IMR-90 (cell line): Measurements from ENCODE around the gene ADGRF3. TPM values are rescaled to one million over a fixed set of nuclear protein-coding genes. Genes with fewer than 3 reads are reported as not detected.

Source experiments
- ATAC-seq: fragments of 200-7000 bp; cut with Tn5 transposase; 2 replicates; pipeline ENCODE4 v1.9.1; 2020; ENCODE audit warnings: low read depth, mild to moderate bottlenecking, moderate library complexity
- BruUV-seq: library from RNA; stranded (reverse); fragments of 400-500 nt; replicated peaks from 2 replicates; lab custom pipeline; 2021; lab: Mats Ljungman, UMichigan
- CTCF ChIA-PET: fragments of 300-600 bp; formaldehyde crosslinking; extraction: SDS; loops from one replicate; lab custom pipeline; 2021; ENCODE audit warnings: antibody characterized with exemption; lab: Yijun Ruan, JAX
- POLR2A ChIA-PET: fragments of 300-600 bp; sonication (Branson Sonifier 250); formaldehyde crosslinking; loops from one replicate; lab custom pipeline; 2022; ENCODE audit warnings: antibody characterized with exemption; ENCODE audit not compliant: unreplicated experiment; lab: Charles Lee
- DNase-seq: peaks from one replicate; pipeline ENCODE4 v3.0.0; 2013
- H2AFZ ChIP-seq: replicated peaks from 2 replicates; pipeline ENCODE3; 2013; ENCODE audit warnings: low read length, mild to moderate bottlenecking; ENCODE audit not compliant: poor library complexity
- H2AK5ac ChIP-seq: 2 replicates; pipeline ENCODE4 v1.6.1; 2013; ENCODE audit warnings: low read depth, low read length, inconsistent platforms
- H2AK9ac ChIP-seq: replicated peaks from 2 replicates; pipeline ENCODE3; 2013; ENCODE audit warnings: mild to moderate bottlenecking, low read depth, low read length, moderate library complexity; ENCODE audit not compliant: poor library complexity
- H2BK120ac ChIP-seq: 2 replicates; pipeline ENCODE4 v1.6.1; 2013; ENCODE audit warnings: low read depth, low read length, inconsistent platforms
- H2BK15ac ChIP-seq: 3 replicates; pipeline ENCODE4 v1.6.1; 2013; ENCODE audit warnings: low read depth, low read length, inconsistent platforms
- H2BK20ac ChIP-seq: 2 replicates; pipeline ENCODE4 v1.6.1; 2013; ENCODE audit warnings: low read depth, mild to moderate bottlenecking, inconsistent platforms, low read length, moderate library complexity
- H2BK5ac ChIP-seq: 2 replicates; pipeline ENCODE4 v1.6.1; 2013; ENCODE audit warnings: mild to moderate bottlenecking, low read depth, low read length, inconsistent platforms; ENCODE audit not compliant: poor library complexity, severe bottlenecking
- H3K14ac ChIP-seq: replicated peaks from 2 replicates; pipeline ENCODE4 v1.6.1; 2013; ENCODE audit warnings: low read depth, low read length, inconsistent platforms
- H3K18ac ChIP-seq: 2 replicates; pipeline ENCODE4 v1.6.1; 2013; ENCODE audit warnings: low read depth, low read length, control low read depth
- H3K23ac ChIP-seq: 2 replicates; pipeline ENCODE4 v1.6.1; 2013; ENCODE audit warnings: low read depth, low read length, inconsistent platforms
- H3K27ac ChIP-seq: 2 replicates; pipeline ENCODE4 v1.5.1; 2013; ENCODE audit warnings: mild to moderate bottlenecking, control low read depth, low read length; ENCODE audit not compliant: insufficient read depth
- H3K27me3 ChIP-seq: 2 replicates; pipeline ENCODE4 v1.6.1; 2013; ENCODE audit warnings: low read length; ENCODE audit not compliant: control insufficient read depth, insufficient read depth
- H3K36me3 ChIP-seq: 2 replicates; pipeline ENCODE4 v1.6.1; 2013; ENCODE audit warnings: low read length, mixed read lengths; ENCODE audit not compliant: control insufficient read depth, insufficient read depth
- H3K4ac ChIP-seq: 2 replicates; pipeline ENCODE4 v1.6.1; 2013; ENCODE audit warnings: low read depth, low read length, inconsistent platforms
- H3K4me1 ChIP-seq: 2 replicates; pipeline ENCODE4 v1.6.1; 2013; ENCODE audit warnings: low read length, mixed read lengths; ENCODE audit not compliant: control insufficient read depth, insufficient read depth
- H3K4me2 ChIP-seq: 2 replicates; pipeline ENCODE4 v1.6.1; 2013; ENCODE audit warnings: low read depth, mild to moderate bottlenecking, control low read depth, low read length, moderate library complexity
- H3K4me3 ChIP-seq: 2 replicates; pipeline ENCODE4 v1.5.1; 2013; ENCODE audit warnings: low read depth, mild to moderate bottlenecking, control low read depth, low read length, moderate library complexity; ENCODE audit not compliant: insufficient read depth
- H3K56ac ChIP-seq: 2 replicates; pipeline ENCODE4 v1.6.1; 2013; ENCODE audit warnings: low read length, inconsistent platforms; ENCODE audit not compliant: insufficient read depth; ENCODE audit errors: extremely low read depth
- H3K79me1 ChIP-seq, 2 experiments: 2 replicates each; pipeline ENCODE4 v1.6.1; 2013; ENCODE audit warnings: low read length in 2 of 2, inconsistent platforms in 1 of 2, low read depth in 1 of 2
- H3K9ac ChIP-seq: 2 replicates; pipeline ENCODE4 v1.6.1; 2013; ENCODE audit warnings: low read depth, low read length, control low read depth
- H3K9me1 ChIP-seq: 2 replicates; pipeline ENCODE4 v1.6.1; 2013; ENCODE audit warnings: low read length, inconsistent platforms; ENCODE audit not compliant: insufficient read depth
- H3K9me3 ChIP-seq: 2 replicates; pipeline ENCODE4 v1.6.1; 2013; ENCODE audit warnings: low read length; ENCODE audit not compliant: control insufficient read depth, insufficient read depth
- H4K20me1 ChIP-seq: 2 replicates; pipeline ENCODE4 v1.6.1; 2013; ENCODE audit warnings: low read length, inconsistent platforms; ENCODE audit not compliant: insufficient read depth
- H4K5ac ChIP-seq: 2 replicates; pipeline ENCODE4 v1.6.1; 2013; ENCODE audit warnings: mild to moderate bottlenecking, low read depth, low read length, control low read depth
- H4K8ac ChIP-seq, 2 experiments: 2 replicates each; pipeline ENCODE4 v1.6.1; 2013; ENCODE audit warnings: low read depth in 2 of 2, low read length in 2 of 2, control low read depth in 1 of 2, inconsistent platforms in 1 of 2
- H4K91ac ChIP-seq: 2 replicates; pipeline ENCODE4 v1.6.1; 2013; ENCODE audit warnings: low read depth, low read length, inconsistent platforms; ENCODE audit not compliant: insufficient read depth
- FOS ChIP-seq: fragments of 150-350 bp; IDR thresholded peaks from 2 replicates; pipeline ENCODE4 v1.6.1; 2016; ENCODE audit warnings: low read depth, low read length
- MAFK ChIP-seq: IDR thresholded peaks from 2 replicates; pipeline ENCODE4 v1.6.1; 2012; ENCODE audit warnings: low read depth, low read length, improper control_type of control experiment
- RFX5 ChIP-seq: IDR thresholded peaks from 2 replicates; pipeline ENCODE4 v1.8.0; 2012; ENCODE audit warnings: low read depth, mild to moderate bottlenecking, low read length, moderate library complexity
- WGBS, 2 experiments: methylation state at CpG; one replicate each; pipeline versions ENCODE4 v1.1.5 to v1.1.7; 2013; ENCODE audit warnings: missing lambda C conversion rate in 2 of 2; ENCODE audit not compliant: insufficient read length in 1 of 2; ENCODE audit errors: extremely low coverage in 2 of 2; 5-methylcytosine and 5-hydroxymethylcytosine counted together
- dilution Hi-C: fragments of 300-500 bp; cut with HindIII; formaldehyde crosslinking; loops from one replicate; pipeline ENCODE4 v1.14.3; 2018; ENCODE audit warnings: low sequenced_read_pairs; ENCODE audit not compliant: unreplicated experiment
- in situ Hi-C: fragments of 300-500 bp; cut with MboI; formaldehyde crosslinking; loops from 3 replicates; pipeline ENCODE4 v1.14.3; 2019; ENCODE audit warnings: low sequenced_read_pairs, inconsistent platforms, mixed read lengths
- intact Hi-C: fragments of 100-400 bp; cut with micrococcal nuclease; formaldehyde crosslinking; loops from 2 replicates; pipeline ENCODE4 v1.10.0; 2022
- polyA plus RNA-seq, 3 experiments: library from polyadenylated mRNA; depleted of rRNA; stranded (reverse); fragments of >200 nt; gene quantifications; 2 replicates each; pipeline ENCODE4 v1.2.3, GENCODE V29; 2012; ENCODE audit warnings: low replicate concordance in 1 of 3
- total RNA-seq: library from RNA; depleted of rRNA; stranded (reverse); fragments of >200 nt; gene quantifications from 2 replicates; pipeline ENCODE4 v1.2.3, GENCODE V29; 2012

ADGRF3 gene
- total and polyA plus RNA-seq, 2 of the 4 experiments (the other 2 are of a cell fraction): 0.15 TPM; not detected in 1

DNA sequence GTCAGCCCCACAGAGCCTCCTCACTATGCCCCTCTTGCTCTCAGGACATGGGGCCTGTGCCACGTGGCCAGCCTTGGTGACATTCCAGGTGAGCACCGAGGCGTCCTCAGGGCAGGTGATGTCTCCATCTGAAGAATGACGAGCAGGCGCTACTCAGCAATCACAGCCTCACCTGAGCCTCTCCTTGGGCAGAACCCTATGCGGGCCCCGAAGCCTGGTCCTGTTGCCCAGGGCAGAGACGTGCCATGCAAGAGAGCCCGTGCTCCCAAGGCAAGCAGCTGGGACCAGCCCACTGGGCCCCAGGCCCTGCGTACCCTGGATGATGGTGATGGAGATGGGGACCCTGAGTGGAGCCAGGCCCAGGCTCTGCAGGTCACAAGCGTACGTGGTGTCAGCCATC lies 33.1 kb downstream of the ADGRF3 start:
- no peak overlapping the region for H2BK120ac ChIP-seq
- no peak overlapping the region for H2BK5ac ChIP-seq
- ATAC-seq: no peak
- H4K5ac ChIP-seq: no peak overlapping the region
- H2AK5ac ChIP-seq: no peak overlapping the region
- no peak overlapping the region for H2AK9ac ChIP-seq
- peak overlapping the region; percentile 13 for H2AFZ ChIP-seq
- POLR2A ChIA-PET: no interaction called here
- H3K79me1 ChIP-seq: no peaks in the 10 kb centered on the region
- no peak overlapping the region for H3K4me2 ChIP-seq
- BruUV-seq: no TSS peak
- H3K18ac ChIP-seq: no peak overlapping the region
- no peak overlapping the region for H4K8ac ChIP-seq
- H3K9me1 ChIP-seq: no peaks in the 10 kb centered on the region; the same call in 1 of the 2 replicates
- no peak overlapping the region for H2BK20ac ChIP-seq
- H3K9me3 ChIP-seq: no peaks in the 10 kb centered on the region
- H3K23ac ChIP-seq: no peak overlapping the region
- H3K27ac ChIP-seq: no peak overlapping the region
- H3K56ac ChIP-seq: no peak overlapping the region
- 73% methylated on average over 7 of the region's 12 CpGs; no CpG with 5 or more reads in 1 of the 2 experiments for WGBS, 2 experiments
- no peaks in the 10 kb centered on the region for H4K20me1 ChIP-seq
- H3K4me1 ChIP-seq: no peaks in the 10 kb centered on the region
- in situ Hi-C loops (no loop called here), dilution Hi-C loops (no loop called here), intact Hi-C loops (no loop called here)
- H3K4ac ChIP-seq: no peak overlapping the region
- TF ChIP-seq FOS: no peak
- no peak for TF ChIP-seq RFX5
- no peak for TF ChIP-seq MAFK
- no peak overlapping the region for H3K4me3 ChIP-seq
- CTCF ChIA-PET: no interaction called here
- H2BK15ac ChIP-seq: no peak overlapping the region
- H3K14ac ChIP-seq: no peak overlapping the region
- no peak for DNase-seq
- no peaks in the 10 kb centered on the region for H3K36me3 ChIP-seq
- H3K27me3 ChIP-seq: peaks cover 32% of the 10 kb centered on the region
- H4K91ac ChIP-seq: no peak overlapping the region
- H3K9ac ChIP-seq: no peak overlapping the region
